ENCODE results near the gene TLR6. TPM values are rescaled to one million over a fixed set of nuclear protein-coding genes. Genes with fewer than 3 reads are reported as not detected.

Gene TLR6
- total RNA-seq, 2 experiments from 2014 or later: 1.6 to 2.0 TPM

GRCh38 chr4:38787693-38788092 lies 68.9 kb downstream of the TLR6 start:
- H3K4me1 Mint-ChIP-seq (ENCODE audit: low read depth): peaks cover 5% of the 10 kb centered on the region
- H3K4me3 Mint-ChIP-seq: no peak overlapping the region
- TF ChIP-seq, protein P1, sequence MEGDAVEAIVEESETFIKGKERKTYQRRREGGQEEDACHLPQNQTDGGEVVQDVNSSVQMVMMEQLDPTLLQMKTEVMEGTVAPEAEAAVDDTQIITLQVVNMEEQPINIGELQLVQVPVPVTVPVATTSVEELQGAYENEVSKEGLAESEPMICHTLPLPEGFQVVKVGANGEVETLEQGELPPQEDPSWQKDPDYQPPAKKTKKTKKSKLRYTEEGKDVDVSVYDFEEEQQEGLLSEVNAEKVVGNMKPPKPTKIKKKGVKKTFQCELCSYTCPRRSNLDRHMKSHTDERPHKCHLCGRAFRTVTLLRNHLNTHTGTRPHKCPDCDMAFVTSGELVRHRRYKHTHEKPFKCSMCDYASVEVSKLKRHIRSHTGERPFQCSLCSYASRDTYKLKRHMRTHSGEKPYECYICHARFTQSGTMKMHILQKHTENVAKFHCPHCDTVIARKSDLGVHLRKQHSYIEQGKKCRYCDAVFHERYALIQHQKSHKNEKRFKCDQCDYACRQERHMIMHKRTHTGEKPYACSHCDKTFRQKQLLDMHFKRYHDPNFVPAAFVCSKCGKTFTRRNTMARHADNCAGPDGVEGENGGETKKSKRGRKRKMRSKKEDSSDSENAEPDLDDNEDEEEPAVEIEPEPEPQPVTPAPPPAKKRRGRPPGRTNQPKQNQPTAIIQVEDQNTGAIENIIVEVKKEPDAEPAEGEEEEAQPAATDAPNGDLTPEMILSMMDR (IDR thresholded peaks at IDR 0.05): no peak
- ChIA-PET POLR2A (no interaction called here), CTCF (no interaction called here)
- H3K9me3 Mint-ChIP-seq: peaks cover 5% of the 10 kb centered on the region
- H3K27ac Mint-ChIP-seq: no peak overlapping the region
- no peak for ATAC-seq
- no peak for DNase-seq
- peaks cover 1% of the 10 kb centered on the region for H3K36me3 Mint-ChIP-seq (ENCODE audit: low read depth)
- intact Hi-C loops (cut with micrococcal nuclease): no loop called here
- H3K27me3 Mint-ChIP-seq: no peaks in the 10 kb centered on the region

DNA sequence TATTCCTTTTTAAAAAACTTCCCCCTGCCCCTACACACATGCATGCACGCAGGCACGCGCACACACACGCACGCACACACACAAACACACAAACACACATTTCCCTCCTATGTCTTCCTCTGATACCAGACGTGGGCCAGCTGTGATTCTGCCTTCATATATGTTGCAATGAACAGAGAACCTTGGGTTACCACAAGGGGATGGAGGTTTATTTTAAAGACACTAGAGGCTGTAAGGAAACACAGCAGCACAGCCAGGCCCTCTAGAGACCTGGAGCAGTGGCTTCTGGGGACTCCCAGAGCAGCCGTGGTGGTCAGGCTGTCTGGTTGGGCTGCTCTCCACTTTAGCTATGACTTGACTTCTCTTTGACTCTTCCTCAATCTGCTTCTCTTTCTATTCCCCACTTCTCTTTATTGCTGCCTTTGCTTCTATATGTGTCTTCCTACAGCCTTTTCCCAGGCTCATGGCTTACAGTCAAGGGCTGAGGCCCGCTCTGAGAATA lies 70.7 kb downstream of the TLR6 start:
- no peak overlapping the region for H3K4me3 Mint-ChIP-seq
- DNase-seq (no peak), ATAC-seq (no peak)
- peaks cover 5% of the 10 kb centered on the region for H3K4me1 Mint-ChIP-seq (ENCODE audit: low read depth)
- H3K27ac Mint-ChIP-seq: no peak overlapping the region
- POLR2A ChIA-PET: no interaction called here
- intact Hi-C loops (cut with micrococcal nuclease): no loop called here
- CTCF ChIA-PET: interaction anchor here (1.0 to 7.8 kb wide), 6 partner anchors 8 to 724 kb away, joined by 3 to 151 read pairs (median 6); partner anchors contain the start of gene TLR1
- H3K27me3 Mint-ChIP-seq: no peaks in the 10 kb centered on the region
- peaks cover 5% of the 10 kb centered on the region for H3K9me3 Mint-ChIP-seq
- H3K36me3 Mint-ChIP-seq (ENCODE audit: low read depth): peaks cover 1% of the 10 kb centered on the region
- TF ChIP-seq, protein P1 (IDR thresholded peaks at IDR 0.05): no peak

DNA sequence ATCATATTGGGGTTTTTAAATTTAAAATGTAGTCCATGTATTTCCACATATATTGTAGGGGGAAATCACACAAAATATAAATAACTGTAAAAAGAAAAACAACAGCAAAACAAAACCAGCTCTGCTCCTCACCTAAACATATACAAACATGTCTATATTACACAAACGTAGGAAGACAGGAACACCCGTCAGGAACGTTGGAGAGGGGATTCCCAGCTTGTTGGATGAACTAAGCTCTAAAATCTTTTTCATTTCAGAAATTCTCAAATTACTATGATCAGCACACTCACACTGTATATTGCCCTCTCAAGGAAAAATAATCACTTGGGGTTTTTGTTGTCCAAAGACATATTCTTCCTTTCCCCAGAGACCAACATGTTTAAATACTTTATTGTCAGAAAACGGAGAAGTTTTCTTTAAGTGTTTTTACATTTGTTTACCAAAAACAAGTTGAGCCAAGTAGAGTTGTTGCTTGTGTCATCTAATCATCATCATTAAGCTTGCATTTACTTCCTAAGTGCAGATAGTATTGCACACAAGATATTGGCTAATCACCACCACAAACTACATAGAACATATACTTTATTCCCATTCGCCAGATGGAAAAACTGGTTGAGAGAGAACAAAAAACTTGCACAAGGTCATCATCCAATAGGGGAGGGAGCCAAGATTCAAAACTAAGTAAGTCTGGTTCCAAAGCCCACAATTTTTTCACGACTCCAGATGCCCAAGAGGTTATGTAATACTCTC lies 71.4 kb downstream of the TLR6 start:
- H3K4me1 Mint-ChIP-seq (ENCODE audit: low read depth): peaks cover 4% of the 10 kb centered on the region
- DNase-seq (no peak), ATAC-seq (no peak)
- peaks cover 5% of the 10 kb centered on the region for H3K9me3 Mint-ChIP-seq
- ChIA-PET CTCF (interaction anchor here (0.7 to 7.8 kb wide), 6 partner anchors 9 to 723 kb away, joined by 3 to 151 read pairs (median 6); partner anchors contain the start of gene TLR1), POLR2A (no interaction called here)
- TF ChIP-seq, protein P1 (IDR thresholded peaks at IDR 0.05): no peak
- no peak overlapping the region for H3K27ac Mint-ChIP-seq
- intact Hi-C loops (cut with micrococcal nuclease): no loop called here
- no peaks in the 10 kb centered on the region for H3K27me3 Mint-ChIP-seq
- peaks cover 1% of the 10 kb centered on the region for H3K36me3 Mint-ChIP-seq (ENCODE audit: low read depth)
- no peak overlapping the region for H3K4me3 Mint-ChIP-seq

DNA sequence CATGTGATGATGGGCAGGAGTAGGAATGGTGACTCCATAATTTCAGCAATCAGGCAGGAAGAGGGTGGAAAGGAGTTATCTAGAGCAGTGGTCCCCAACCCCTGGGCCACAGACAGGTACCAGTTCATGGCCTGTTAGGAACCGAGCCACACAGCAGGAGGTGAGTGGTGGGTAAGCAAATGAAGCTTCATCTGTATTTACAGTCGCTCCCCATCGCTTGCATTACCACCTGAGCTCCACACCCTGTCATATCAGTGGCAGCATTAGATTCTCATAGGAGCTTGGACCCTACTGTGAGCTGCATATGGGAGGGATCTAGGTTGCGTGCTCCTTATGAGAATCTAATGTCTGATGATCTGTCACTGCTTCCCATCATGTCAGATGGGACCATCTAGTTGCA lies 72.5 kb downstream of the TLR6 start:
- no peak for ATAC-seq
- Mint-ChIP-seq H3K27ac (no peak overlapping the region), H3K9me3 (no peaks in the 10 kb centered on the region), H3K4me1 (ENCODE audit: low read depth) (peaks cover 4% of the 10 kb centered on the region), H3K36me3 (ENCODE audit: low read depth) (no peaks in the 10 kb centered on the region), H3K27me3 (no peaks in the 10 kb centered on the region), H3K4me3 (no peak overlapping the region)
- intact Hi-C loops (cut with micrococcal nuclease): no loop called here
- no peak for DNase-seq
- TF ChIP-seq, protein P1 (IDR thresholded peaks at IDR 0.05): no peak
- ChIA-PET POLR2A (no interaction called here), CTCF (interaction anchor here (0.9 to 7.8 kb wide), 7 partner anchors 9 to 746 kb away, joined by 3 to 151 read pairs (median 8); partner anchors contain the start of gene TLR1)

- ChIA-PET CTCF (interaction anchor here (0.7 to 7.8 kb wide), 30 partner anchors 8 to 745 kb away, joined by 3 to 151 read pairs (median 6); partner anchors contain the start of genes FAM114A1, TLR1 and TLR6), POLR2A (interaction anchor here (0.9 kb wide), 1 partner anchor 61 kb away, joined by 4 read pairs; no protein-coding TSS in a partner anchor)
- intact Hi-C loops (cut with micrococcal nuclease): no loop called here
- no peak overlapping the region for H3K4me3 Mint-ChIP-seq
- DNase-seq (no peak), ATAC-seq (no peak)
- no peaks in the 10 kb centered on the region for H3K9me3 Mint-ChIP-seq
- no peaks in the 10 kb centered on the region for H3K36me3 Mint-ChIP-seq (ENCODE audit: low read depth)
- H3K27me3 Mint-ChIP-seq: no peaks in the 10 kb centered on the region
- H3K4me1 Mint-ChIP-seq (ENCODE audit: low read depth): peaks cover 4% of the 10 kb centered on the region
- TF ChIP-seq, protein P1 (IDR thresholded peaks at IDR 0.05): peak; percentile 37
- H3K27ac Mint-ChIP-seq: no peak overlapping the region
Measured at GRCh38 chr4:38783109-38783460, 73.5 kb downstream of the TLR6 start.

Data from activated CD8-positive, alpha-beta T cell treated with anti-CD3 and anti-CD28 coated beads for 36 hours (primary cell).